Measurements from ENCODE around the gene MSMO1.
A peak's percentile ranks its signal among the peaks of the same experiment; 100 is the strongest.
"Not testable (repeated sequence)": the region's sequence is repeated elsewhere in the genome, so short reads cannot be mapped to it uniquely, and the experiment has no call there.

MSMO1 gene

GRCh38 chr4:165327211-165328100 lies at the start of gene MSMO1:
Gene MSMO1 (plus strand): TSS chr4:165327669. CDS start chr4:165333371, 5,702 bp downstream.
- DNase-seq: peak; percentile 95

DNA sequence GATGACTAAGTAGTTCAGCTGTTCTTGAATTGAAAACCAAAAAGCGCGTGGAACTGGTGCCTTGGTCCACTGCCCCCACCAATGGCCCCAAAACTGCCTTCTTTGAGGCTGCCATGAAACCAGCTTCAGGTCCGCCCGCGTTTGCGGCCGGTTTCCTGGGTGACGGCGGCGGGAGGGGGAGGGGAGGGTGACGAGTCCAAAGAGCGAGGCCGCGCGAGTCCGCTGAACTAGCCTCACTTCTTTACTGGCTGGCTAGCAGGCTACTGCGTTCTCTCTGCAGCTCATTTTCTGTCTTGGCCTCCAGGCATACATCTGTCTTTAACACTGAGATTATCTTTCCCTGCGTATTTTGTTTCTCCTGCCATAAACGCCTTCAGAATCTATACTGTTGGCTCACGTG lies 47.9 kb upstream of the MSMO1 start:
- not testable (repeated sequence) for DNase-seq

DNA sequence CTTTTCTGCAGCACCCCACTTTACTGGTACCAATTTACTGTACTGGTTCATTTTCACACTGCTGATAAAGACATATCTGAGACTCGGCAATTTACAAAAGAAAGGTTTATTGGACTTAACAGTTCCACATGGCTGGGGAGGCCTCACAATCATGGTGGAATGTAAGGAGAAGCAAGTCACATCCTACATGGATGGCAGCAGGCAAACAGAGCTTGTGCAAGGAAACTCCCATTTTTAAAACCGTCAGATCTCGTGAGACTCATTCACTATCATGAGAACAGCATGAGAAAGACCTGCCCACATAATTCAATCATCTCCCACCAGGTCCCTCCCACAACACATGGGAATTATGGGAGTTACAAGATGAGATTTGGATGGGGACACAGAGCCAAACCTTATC lies 42.8 kb upstream of the MSMO1 start:
- DNase-seq: not testable (repeated sequence)

DNA sequence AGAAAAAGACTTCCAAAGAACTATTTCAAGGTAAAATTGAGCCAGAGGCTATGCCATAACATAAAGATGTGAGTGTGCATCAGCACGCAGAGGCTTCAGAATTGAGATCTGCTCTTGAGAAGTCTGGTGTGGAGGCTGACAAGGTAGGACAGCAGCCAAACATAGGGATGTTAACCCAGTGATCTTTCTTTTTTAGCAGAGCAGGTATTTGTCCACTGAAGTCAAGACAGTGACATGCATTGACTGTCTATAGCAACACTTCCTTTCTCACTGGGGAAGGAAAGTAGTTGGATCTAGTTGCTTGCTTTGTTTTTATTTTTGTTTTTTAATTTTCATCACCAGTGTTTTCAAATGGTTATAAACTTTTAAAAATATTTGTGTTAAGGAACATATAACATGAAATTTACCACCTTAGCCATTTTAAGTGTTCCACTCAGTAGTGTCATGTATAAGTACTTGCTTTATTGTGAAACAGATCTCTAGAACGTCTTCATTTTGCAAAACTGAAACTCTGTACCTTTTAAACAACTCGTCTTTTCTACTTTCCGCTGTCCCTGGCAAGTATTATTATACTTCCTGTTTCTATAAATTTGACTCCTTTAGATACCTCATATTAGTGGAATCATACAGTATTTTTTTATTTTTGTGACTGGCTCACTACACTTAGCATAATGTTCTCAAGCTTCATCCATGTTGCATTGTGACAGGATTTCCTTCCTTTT lies 40.7 kb upstream of the MSMO1 start:
- not testable (repeated sequence) for DNase-seq

GRCh38 chr4:165288226-165288625 lies 39.2 kb upstream of the MSMO1 start:
- DNase-seq: no peak

GRCh38 chr4:165288639-165289422 lies 38.6 kb upstream of the MSMO1 start:
- DNase-seq: no peak

- no peak for DNase-seq
These were observed 38.1 kb upstream of the MSMO1 start for GRCh38 chr4:165289423-165289785.

DNA sequence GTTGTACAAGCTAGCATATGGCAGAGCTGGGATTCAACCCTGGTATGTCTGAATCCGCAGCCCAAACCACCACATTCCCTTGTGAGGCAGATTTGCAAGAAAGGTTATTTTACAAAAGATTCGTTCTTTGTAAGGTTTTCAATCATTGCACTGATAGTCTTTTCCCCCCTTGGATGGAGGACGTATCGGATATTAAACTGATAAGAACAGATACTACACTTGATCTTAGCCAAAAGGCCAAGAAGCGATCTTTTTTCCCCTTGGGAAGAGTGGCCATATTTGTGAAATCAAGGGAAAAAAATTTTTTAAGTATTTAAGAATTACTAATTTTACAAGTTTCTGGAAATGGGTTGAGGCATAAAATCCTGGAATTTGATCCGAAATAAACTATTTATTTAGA lies 34.4 kb upstream of the MSMO1 start:
- no peak for DNase-seq

- DNase-seq: no peak
These were observed 33.4 kb upstream of the MSMO1 start for GRCh38 chr4:165293927-165294649.

DNA sequence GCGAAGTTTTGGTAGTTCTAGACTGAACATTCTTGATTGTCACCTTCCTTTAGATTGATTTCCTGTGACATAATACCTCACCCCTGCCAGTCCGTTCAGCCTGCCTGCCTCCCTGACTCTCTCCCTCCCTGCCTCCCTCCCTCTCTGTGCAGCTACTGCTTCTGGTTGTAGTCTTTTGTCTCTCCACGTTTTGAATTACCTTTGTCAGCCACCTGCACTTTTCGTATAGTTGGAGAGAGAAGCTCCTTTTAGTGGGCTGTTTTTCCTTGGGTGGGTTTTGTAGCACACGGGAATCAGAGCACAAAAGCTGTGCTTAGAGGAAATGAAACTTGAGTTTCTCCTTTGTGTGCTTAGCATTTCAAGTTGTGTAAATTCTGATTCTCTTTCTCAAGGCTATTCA lies 32.6 kb upstream of the MSMO1 start:
- no peak for DNase-seq

GRCh38 chr4:165297626-165298025 lies 29.8 kb upstream of the MSMO1 start:
- no peak for DNase-seq

- DNase-seq: no peak
These were observed 27.9 kb upstream of the MSMO1 start for GRCh38 chr4:165299399-165300060.

DNA sequence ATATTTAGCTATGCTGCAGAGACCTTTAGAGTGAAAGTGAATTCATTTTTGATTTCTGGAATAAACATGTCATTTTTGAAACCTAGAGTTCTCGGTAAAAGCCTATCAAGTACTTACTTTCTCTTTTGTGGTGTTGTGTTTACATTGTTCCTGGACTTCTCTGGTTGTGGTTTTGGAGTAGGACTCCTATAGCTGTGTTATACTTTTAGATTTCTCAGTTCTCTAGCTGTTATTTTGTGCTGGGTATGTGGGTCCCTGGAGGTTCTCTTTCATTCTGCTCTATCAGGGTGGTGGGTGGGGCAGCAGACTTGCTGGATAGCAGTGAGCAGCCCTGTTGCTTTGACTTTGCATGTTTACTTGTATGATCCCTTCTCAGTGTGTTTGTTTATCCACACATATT lies 25.6 kb upstream of the MSMO1 start:
- DNase-seq: no peak

DNA sequence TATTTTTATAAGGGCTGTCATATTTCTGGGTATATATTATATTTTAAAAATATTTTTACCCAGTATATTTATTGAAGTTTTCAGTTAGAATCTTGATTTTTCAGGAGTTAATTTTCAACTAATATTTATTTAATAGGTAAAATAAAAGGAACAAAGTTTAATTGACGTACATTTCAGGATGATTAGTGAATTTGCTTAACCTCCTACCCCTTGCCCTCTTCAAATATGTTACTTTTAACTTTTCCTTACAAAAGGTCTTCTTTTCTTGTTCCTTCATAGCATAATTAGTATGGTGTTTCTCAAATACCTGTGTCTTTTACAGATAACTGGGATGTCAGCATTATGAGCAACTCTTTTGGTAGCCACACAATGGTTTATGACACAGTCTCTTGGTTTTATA lies 24.8 kb upstream of the MSMO1 start:
- no peak for DNase-seq

DNA sequence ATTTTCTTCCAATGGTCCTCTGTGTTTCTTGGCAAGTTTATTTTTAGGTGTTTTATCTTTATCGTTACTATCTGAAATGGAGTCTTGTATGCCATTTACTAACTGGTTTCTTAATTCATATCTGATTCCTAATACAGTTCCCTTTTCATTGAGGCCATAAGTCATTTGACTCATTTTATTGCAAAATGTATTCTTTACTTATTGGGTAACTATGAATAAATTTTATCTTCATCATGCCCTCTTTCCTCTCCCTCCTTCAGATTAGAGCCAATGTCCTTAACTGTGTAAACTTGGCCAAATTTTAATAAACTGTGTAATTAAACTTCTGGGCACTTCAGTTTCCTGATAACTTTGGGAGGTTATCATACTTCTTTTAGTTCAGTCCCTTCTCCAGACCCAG lies 19.3 kb upstream of the MSMO1 start:
- DNase-seq: no peak

DNA sequence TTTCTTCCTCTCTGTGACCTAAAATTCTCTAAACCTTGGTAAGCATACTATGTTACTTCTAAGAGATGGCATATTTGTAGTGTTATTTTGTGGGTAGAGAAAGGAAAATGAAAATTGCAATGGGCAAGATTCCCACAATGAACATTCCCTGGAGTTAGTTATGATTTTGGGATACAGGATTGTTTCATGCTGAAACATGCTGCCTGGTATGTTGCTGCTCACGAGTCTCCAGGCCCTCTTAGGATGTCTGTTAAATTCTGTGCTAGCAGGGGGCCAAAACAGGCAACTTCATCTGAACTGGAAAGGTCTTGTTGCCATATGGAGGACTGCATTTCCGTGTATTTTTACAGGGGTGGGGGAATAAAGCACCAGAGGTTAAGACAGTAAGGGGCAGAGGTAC lies 18.9 kb upstream of the MSMO1 start:
- no peak for DNase-seq

DNA sequence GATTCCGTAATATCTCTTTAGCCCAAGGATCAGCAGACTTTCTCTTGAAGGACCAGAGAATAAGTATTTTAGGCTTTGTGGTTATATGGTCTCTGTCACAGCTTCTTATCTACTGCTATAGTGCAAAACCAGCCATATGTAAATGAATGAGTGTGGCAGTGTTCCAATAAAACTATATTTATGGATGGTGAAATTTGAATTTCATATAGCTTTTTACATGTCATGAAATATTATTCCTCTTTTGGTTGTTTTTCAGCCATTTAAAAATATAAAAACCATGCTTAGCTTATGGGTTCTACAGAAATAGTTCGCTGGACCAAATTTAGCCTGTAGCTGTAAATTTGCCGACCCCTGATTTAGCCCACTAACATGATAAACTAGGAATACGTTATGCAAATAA lies 18.0 kb upstream of the MSMO1 start:
- DNase-seq: no peak

- no peak for DNase-seq
These were observed 15.0 kb upstream of the MSMO1 start for GRCh38 chr4:165312506-165312905.

GRCh38 chr4:165319030-165319429 lies 8.4 kb upstream of the MSMO1 start:
- DNase-seq: no peak

DNA sequence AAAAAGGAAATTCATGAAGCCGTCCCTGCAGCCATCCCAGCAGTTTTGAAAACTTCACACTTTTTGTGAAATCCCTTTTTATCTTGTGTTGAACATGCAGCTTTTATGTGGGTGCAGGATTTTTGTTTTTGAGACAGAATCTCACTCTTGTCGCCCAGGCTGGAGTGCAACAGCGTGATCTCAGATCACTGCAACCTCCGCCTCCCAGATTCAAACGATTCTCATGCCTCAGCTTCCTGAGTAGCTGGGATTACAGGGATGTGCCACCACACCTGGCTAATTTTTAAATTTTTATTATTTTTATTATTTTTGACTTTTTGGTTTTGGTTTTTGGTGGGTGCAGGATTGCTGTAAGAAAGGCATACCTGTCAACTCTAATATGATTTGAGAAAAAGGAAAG lies 8.0 kb upstream of the MSMO1 start:
- DNase-seq: no peak

GRCh38 chr4:165324236-165324917 lies 3.1 kb upstream of the MSMO1 start:
- no peak for DNase-seq

DNA sequence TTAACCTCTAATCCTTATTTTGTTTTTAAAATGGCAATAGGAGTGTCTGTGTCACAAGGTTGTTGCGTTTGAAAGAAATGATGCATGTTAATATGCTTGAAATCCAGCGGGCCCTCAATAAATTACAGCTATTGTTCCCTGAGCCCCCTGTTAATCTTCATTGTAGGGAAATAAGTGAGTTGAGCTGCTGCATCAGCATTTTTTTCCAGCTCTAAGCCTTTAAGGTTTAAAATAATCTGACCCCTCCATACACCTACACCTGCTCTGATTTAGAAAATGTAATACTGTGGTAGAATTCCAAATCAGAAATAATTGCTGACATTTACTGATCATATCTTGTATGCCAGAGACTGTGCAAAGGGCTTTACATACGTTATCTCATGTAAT lies 2.6 kb upstream of the MSMO1 start:
- no peak for DNase-seq

Measured in NCI-H1436 treated with DMSO at 0.1 percent for 48 hours (cell line).